HPDE6-E6E7 (cell line): Measurements from ENCODE around the gene MRPL41.
"Not testable (repeated sequence)": the region's sequence is repeated elsewhere in the genome, so short reads cannot be mapped to it uniquely, and the experiment has no call there.

Experiments used
- DNase-seq: peaks from one replicate; pipeline ENCODE4 v3.0.0; 2011; ENCODE audit warnings: missing footprints; ENCODE audit errors: extremely low spot score

The MRPL41 gene

DNA sequence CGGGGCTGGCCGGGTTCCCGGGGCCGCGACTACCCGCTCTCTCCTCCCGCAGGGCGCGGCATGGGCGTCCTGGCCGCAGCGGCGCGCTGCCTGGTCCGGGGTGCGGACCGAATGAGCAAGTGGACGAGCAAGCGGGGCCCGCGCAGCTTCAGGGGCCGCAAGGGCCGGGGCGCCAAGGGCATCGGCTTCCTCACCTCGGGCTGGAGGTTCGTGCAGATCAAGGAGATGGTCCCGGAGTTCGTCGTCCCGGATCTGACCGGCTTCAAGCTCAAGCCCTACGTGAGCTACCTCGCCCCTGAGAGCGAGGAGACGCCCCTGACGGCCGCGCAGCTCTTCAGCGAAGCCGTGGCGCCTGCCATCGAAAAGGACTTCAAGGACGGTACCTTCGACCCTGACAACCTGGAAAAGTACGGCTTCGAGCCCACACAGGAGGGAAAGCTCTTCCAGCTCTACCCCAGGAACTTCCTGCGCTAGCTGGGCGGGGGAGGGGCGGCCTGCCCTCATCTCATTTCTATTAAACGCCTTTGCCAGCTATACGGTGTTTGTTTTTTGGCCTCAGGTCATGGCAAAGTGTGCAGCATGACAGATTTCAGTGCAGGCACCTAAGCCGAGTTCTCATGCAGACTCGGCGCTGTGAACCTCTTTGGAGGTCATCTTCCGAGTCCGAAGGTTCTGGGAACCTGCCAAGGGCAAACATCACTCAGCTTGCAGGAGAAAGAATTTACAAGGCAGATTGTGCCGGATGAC lies 516 bp downstream of the MRPL41 start:
- peak; percentile 27 for DNase-seq

DNA sequence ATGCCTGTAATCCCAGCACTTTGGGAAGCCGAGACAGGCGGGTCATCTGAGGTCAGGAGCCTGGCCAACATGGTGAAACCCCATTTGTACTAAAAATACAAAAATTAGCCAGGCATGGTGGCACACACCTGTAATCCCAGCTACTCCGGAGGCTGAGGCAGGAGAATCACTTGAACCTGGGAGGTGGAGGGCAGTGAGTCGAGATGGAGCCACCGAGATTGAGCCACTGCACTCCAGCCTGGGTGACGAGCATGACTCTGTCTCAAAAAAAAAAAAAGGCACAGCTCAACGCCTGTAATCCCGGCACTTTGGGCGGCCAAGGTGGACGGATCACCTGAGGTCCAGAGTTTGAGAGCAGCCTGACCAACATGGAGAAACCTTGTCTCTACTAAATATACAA lies 2.0 kb downstream of the MRPL41 start:
- DNase-seq: not testable (repeated sequence)

DNA sequence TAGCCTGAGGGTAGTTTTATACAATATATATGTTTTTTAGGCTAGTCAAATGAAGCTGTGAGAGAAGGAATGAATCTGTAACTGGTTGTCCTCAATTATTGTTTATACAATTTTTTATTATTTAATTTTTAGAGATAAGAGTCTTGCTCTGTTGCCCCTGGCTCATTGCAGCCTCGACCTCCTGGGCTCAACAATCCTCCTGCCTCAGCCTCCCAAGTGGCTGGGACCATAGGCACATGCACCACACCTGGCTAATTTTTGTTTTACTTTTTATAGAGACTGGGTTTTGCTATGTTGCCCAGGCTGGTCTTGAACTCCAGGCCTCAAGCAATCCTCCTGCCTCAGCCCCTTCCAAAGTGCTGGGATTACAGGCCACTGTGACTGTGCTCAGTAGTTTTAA lies 2.7 kb downstream of the MRPL41 start:
- DNase-seq: no peak

GRCh38 chr9:137555179-137555578 lies 3.5 kb downstream of the MRPL41 start:
- DNase-seq: no peak

GRCh38 chr9:137556069-137556838 lies 4.6 kb downstream of the MRPL41 start:
- no peak for DNase-seq

- no peak for DNase-seq
These were observed 6.4 kb downstream of the MRPL41 start for GRCh38 chr9:137558127-137558526.

GRCh38 chr9:137564134-137564533 lies 12.5 kb downstream of the MRPL41 start:
- DNase-seq: no peak

DNA sequence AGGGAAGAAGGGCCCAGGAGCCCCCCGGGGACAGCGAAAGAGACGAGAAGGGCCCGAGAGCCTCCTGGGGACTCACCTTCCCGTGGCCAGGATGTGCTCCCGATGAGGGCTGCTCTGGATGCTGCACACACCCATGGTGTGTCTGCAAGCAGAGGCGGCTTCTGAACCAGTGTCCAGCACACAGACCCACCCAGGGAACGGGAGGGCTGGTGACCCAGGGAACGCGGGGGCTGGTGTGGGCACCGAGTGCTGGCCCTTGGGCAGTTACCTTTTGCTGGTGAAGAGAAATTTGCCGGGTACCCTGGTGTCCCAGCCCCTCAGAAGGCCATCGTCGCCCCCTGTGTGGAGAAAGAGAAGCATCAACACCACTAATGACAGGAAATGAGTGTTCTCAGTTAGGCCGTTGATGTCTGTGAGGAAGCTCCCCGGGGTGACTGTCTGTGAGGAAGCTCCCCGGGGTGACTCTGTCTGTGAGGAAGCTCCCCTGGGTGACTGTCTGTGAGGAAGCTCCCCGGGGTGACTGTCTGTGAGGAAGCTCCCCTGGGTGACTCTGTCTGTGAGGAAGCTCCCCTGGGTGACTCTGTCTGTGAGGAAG lies 13.2 kb downstream of the MRPL41 start:
- DNase-seq: no peak

DNA sequence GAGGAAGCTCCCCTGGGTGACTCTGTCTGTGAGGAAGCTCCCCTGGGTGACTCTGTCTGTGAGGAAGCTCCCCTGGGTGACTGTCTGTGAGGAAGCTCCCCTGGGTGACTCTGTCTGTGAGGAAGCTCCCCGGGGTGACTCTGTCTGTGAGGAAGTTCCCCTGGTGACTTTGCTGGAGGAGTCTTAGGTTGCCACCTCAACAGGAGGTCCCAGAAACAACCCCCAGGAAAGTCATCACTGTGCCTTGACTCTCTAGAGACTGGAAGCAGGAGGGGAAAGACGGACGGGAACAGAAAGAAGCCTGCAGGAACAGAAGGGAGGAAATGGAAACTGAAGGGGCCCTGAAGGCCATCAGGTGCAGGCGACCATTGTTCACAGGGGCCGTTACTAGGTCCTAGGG lies 16.8 kb downstream of the MRPL41 start:
- not testable (repeated sequence) for DNase-seq

- no peak for DNase-seq
These were observed 18.0 kb downstream of the MRPL41 start for GRCh38 chr9:137569609-137570203.

- no peak for DNase-seq
These were observed 18.9 kb downstream of the MRPL41 start for GRCh38 chr9:137570566-137570965.

- DNase-seq: no peak
These were observed 22.5 kb downstream of the MRPL41 start for GRCh38 chr9:137574192-137574591.

DNA sequence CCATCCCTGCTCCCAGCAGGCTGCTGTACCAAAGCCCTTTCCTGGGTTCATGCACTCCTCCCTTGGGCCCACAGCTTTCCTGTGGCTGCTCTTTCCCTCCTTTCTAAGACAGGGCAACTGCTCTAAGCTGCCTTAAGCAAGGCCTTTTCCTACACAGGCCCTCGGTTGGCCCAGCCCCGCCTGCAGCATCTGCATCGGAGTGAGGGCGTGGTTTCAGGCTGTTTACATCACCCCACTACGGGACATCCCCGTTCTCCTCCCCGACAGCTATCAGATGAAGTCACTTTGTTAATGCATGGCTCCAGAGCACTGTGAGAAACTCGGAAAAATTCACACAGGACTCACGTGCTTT lies 23.7 kb downstream of the MRPL41 start:
- DNase-seq: no peak

DNA sequence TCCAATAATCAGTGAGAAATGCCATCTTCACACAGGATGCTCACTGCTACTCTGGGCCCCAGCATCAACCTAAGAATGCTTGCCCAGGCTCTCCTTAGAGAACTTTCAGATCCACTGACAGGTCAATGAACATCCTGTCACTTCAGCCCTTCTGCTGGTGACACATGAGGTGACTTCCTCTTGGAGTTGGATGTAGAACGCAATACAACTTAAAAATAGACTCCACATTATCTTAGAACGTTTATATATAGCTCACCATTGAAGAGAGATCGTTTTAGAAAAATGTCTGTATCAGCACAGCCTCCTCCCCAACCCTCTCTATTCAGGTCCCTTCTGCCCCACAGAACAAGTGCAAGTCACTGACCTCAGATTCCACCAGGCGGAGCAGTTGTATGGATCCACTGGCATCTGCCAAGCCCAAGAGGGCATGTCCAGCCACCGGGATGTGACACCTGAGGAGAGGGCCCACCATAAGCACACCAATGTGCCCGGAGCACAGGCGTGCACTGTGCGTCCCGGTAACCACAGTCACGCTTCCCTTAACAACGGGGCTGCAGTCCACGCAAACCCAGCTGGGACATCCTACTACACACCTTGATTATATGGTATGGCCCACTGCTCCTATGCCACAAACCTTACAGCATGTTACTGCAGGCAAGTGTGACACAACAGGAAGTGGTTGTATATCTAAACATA lies 24.2 kb downstream of the MRPL41 start:
- no peak for DNase-seq

DNA sequence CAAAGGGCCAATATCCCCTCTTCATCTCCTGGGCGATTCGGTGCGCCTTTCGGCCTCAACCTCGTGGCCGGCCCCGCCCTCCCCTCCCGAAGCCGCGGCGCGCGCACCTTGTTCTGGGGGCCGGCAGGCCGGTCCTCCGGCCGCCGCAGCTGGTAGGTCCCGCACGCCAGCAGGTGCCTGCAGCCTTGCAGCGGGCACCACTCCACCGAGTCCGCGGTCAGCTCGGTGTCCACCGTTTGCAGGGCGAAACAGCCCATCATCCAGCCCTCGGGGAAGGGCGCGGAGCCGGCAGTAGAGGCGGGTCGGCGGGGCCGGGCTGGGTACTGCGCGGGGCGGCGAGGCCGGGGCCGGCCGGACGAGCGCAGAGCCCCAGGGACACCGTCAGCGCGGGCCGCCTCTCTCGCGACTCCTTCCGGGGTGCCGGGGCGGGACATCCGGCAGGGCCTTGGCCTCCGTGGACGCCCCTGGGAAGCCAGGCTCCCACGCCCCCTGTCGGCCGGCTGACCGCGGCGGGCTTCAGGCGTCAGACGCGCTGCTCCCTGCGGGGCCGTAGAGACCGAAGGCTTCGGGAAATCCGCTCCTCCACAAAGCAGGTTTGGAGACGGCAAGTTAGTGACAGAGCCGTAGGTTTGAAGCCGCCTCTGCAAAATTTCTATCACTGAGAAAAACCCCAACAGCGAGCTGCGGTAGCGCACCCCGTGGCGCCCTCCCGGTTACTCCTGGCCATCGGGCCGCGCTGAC lies 27.0 kb downstream of the MRPL41 start, which contains the start of gene DPH7:
Gene DPH7, minus strand, starts transcription at position 408 of the 741 bp plus-strand sequence. Its CDS starts 148 bp downstream, at position 260.
- DNase-seq: peak; percentile 97

DNA sequence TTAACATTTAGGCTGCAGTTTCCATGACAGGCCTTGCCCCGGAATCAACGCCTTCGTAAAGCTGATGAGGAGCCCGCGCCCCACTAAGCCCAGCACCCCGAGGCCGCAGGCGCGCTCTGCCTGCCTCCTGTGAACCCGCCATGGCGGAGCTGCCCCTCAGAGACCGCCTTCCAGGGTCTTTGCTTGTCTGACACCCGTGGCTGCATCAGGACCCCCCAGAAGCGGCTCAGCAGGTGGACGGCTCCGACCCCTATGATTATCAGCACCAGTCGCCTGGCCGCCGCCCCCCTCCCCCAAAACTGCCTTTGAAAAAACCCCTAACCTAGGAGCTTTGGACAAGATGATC lies 27.6 kb downstream of the MRPL41 start:
- no peak for DNase-seq

DNA sequence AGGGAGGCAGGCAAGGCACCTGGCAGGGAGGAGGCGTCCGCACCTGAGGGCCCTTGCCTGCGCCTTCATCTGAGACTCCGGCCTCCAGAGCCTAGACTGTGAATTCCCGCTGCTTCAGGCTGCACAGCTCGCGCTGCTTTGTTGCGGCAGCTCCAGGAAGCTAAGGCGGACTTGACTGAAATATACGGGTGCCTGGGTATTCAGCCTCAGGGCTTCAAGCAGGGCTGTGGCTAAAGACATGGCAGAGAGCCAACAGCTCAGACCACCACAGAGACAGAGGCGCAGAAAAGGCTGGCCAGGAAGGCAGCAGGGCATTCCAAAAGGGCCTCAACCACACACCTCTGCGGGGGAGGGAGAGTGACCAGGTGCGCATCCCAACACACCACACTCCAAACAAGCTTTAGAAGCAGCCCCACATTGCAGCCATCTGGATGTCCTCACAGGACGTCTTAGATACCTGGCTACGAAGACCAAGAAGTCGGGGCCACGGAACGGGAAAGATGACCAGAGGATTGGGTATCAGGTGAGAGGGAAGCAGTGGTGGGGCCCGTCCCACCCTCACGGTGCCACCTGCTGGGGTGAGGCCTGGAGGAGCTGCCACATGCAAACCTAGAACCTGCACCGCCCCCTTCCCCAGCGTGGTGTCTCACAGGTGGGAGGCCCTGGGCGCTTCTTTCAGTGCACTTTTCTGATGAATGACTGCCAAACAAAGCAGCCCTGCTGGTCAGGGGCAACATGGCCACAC lies 28.7 kb downstream of the MRPL41 start:
- DNase-seq: no peak

DNA sequence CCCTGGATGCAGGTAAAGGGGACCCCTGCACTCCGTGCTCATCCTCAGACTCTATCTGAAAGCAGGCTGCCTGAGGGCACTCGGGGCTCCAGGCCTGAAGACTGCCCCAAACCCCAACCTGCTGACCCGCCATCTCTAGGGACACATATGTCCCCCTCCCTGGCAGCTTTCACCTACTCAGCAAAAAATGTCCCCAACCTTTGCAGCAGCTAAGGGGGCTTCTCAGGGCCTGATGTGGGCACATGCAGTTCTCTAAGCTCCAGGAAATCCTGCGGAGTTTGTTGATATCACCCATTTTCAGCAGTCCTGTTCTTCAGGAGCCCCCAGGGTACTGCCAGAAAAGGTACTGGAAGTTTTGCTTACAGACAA lies 29.3 kb downstream of the MRPL41 start:
- no peak for DNase-seq

GRCh38 chr9:137581361-137582285 lies 29.9 kb downstream of the MRPL41 start:
- no peak for DNase-seq
